Thyroid gland (tissue), 4 donors: ENCODE results near the gene KLHL18. TPM values are rescaled to one million over a fixed set of nuclear protein-coding genes. Genes with fewer than 3 reads are reported as not detected.

ENCODE experiments used
- DNase-seq, 2 donors: peaks; one replicate each; pipeline ENCODE4 v3.0.0-alpha.2; 2019
- H3K27ac ChIP-seq, 3 donors: fragments of 200-600 bp; sonication (generic); 1 replicate in 2 of 3; 2 replicates in 1 of 3; pipeline ENCODE4 v1.5.1; 2016 to 2019; ENCODE audit warnings: mild to moderate bottlenecking in 1 of 3, moderate library complexity in 1 of 3
- H3K27me3 ChIP-seq: fragments of 200-600 bp; sonication (generic); one replicate; pipeline ENCODE4 v1.5.1; 2019
- H3K36me3 ChIP-seq, 2 donors: fragments of 200-600 bp; sonication (generic); one replicate each; pipeline ENCODE4 v1.5.1; 2016 to 2019
- H3K4me1 ChIP-seq, 2 donors: fragments of 200-600 bp; sonication (generic); one replicate each; pipeline ENCODE4 v1.5.1; 2017 to 2019
- H3K4me3 ChIP-seq, 3 donors: fragments of 200-600 bp; sonication (generic); replicated peaks in 1 of 3; 1 replicate in 2 of 3; 2 replicates in 1 of 3; pipeline ENCODE4 v1.5.1; 2016; ENCODE audit warnings: mild to moderate bottlenecking in 1 of 3
- H3K9me3 ChIP-seq: fragments of 200-600 bp; sonication (generic); one replicate; pipeline ENCODE4 v1.5.1; 2017
- CTCF ChIP-seq, 6 experiments: fragments of 200-600 bp in 3 of 6; fragments of 450-650 bp in 3 of 6; sonication (generic) in 3 of 6; IDR thresholded peaks; one replicate each; pipeline ENCODE4 v1.5.1; 2016 to 2019; ENCODE audit warnings: antibody characterized with exemption in 6 of 6, mild to moderate bottlenecking in 2 of 6, inconsistent platforms in 1 of 6, moderate library complexity in 1 of 6
- POLR2A ChIP-seq, 2 donors: fragments of 450-650 bp; IDR thresholded peaks; one replicate each; pipeline ENCODE4 v1.6.1; 2017; ENCODE audit warnings: antibody characterized with exemption in 2 of 2, mild to moderate bottlenecking in 2 of 2, moderate library complexity in 1 of 2
- WGBS, 2 donors: methylation state at CpG; one replicate each; pipeline ENCODE4 v1.1.5; 2017; 5-methylcytosine and 5-hydroxymethylcytosine counted together
- intact Hi-C: fragments of 100-400 bp; cut with DNase I; formaldehyde crosslinking; loops from one replicate; pipeline ENCODE4 v1.15.1; 2023
- total RNA-seq, 4 donors: library from RNA; depleted of rRNA; stranded (reverse); fragments of >200 nt; gene quantifications; one replicate each; pipeline ENCODE4 v1.2.3, GENCODE V29; 2016

Gene KLHL18
- total RNA-seq, 4 donors from 2014 or later: 25.2 to 38.7 (median 30.6) TPM

- Histone ChIP-seq H3K4me3 (no peak overlapping the region), H3K4me1 (peaks cover 10 to 16% of the 10 kb centered on the region in 2 donors), H3K36me3 (no peaks in the 10 kb centered on the region), H3K27ac (no peak overlapping the region), H3K27me3 (no peaks in the 10 kb centered on the region), H3K9me3 (no peaks in the 10 kb centered on the region)
- no peak for DNase-seq
- no peak for TF ChIP-seq POLR2A (IDR thresholded peaks at IDR 0.05)
- TF ChIP-seq CTCF (IDR thresholded peaks at IDR 0.05): no peak
- intact Hi-C loops: no loop called here
- WGBS, 2 donors: 92 to 95% methylated on average over 2 of the region's 2 CpGs
Observed at GRCh38 chr3:47377186-47377585, 94.4 kb downstream of the KLHL18 start.

- no peak for DNase-seq
- no peaks in the 10 kb centered on the region for H3K36me3 ChIP-seq
- no peaks in the 10 kb centered on the region for H3K27me3 ChIP-seq
- no peaks in the 10 kb centered on the region for H3K9me3 ChIP-seq
- H3K4me1 ChIP-seq: peaks cover 10 to 28% of the 10 kb centered on the region in 2 donors
- intact Hi-C loops: no loop called here
- H3K27ac ChIP-seq: no peak overlapping the region
- H3K4me3 ChIP-seq: no peak overlapping the region
- TF ChIP-seq POLR2A (IDR thresholded peaks at IDR 0.05) (no peak), CTCF (IDR thresholded peaks at IDR 0.05) (no peak)
Observed at GRCh38 chr3:47378869-47379268, 96.1 kb downstream of the KLHL18 start.

DNA sequence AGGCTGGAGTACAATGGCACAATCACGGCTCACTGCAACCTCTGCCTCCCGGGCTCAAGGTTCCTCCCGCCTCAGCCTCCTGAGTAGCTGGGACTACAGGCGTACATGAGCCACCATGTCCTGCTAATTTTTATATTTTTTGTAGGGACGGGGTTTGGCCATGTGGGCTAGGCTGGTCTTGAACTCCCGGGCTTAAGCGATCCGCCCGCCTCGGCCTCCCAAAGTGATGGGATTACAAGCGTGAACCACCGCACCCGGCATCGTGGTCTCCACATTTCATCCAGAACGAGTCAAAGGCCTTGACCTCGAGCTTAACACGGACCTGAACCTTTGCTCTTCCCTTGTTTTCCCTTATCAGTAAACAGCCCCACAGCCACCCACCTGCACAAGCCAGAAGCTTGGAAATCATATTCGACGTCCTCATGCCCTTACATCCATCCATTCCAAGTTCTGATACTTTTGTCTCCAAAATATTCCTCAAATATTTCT, 96.7 kb downstream of the KLHL18 start:
- no peaks in the 10 kb centered on the region for H3K9me3 ChIP-seq
- WGBS, 2 donors: 93 to 94% methylated on average over 19 of the region's 19 CpGs
- no peak for DNase-seq
- intact Hi-C loops: no loop called here
- no peak overlapping the region for H3K27ac ChIP-seq
- peaks cover 10 to 28% of the 10 kb centered on the region in 2 donors for H3K4me1 ChIP-seq
- no peaks in the 10 kb centered on the region for H3K36me3 ChIP-seq
- TF ChIP-seq CTCF (IDR thresholded peaks at IDR 0.05): no peak
- no peak for TF ChIP-seq POLR2A (IDR thresholded peaks at IDR 0.05)
- no peaks in the 10 kb centered on the region for H3K27me3 ChIP-seq
- H3K4me3 ChIP-seq: peak overlapping the region in 1 of 3 donors; percentile 98

GRCh38 chr3:47380026-47380600, 97.4 kb downstream of the KLHL18 start:
- no peak for DNase-seq
- H3K9me3 ChIP-seq: no peaks in the 10 kb centered on the region
- H3K4me3 ChIP-seq: peak overlapping the region; percentile 84 to 98 (median 92)
- intact Hi-C loops: no loop called here
- peak overlapping the region; percentile 75 to 94 (median 81) for H3K27ac ChIP-seq
- 13 to 15% methylated on average over 19 to 23 of the region's 23 CpGs for WGBS, 2 donors
- TF ChIP-seq CTCF (IDR thresholded peaks at IDR 0.05): no peak
- TF ChIP-seq POLR2A (IDR thresholded peaks at IDR 0.05): peak in 1 of 2 donors; percentile 3
- peaks cover 13 to 33% of the 10 kb centered on the region in 2 donors for H3K4me1 ChIP-seq
- H3K27me3 ChIP-seq: no peaks in the 10 kb centered on the region
- peaks cover 0 to 2% of the 10 kb centered on the region in 2 donors for H3K36me3 ChIP-seq

DNA sequence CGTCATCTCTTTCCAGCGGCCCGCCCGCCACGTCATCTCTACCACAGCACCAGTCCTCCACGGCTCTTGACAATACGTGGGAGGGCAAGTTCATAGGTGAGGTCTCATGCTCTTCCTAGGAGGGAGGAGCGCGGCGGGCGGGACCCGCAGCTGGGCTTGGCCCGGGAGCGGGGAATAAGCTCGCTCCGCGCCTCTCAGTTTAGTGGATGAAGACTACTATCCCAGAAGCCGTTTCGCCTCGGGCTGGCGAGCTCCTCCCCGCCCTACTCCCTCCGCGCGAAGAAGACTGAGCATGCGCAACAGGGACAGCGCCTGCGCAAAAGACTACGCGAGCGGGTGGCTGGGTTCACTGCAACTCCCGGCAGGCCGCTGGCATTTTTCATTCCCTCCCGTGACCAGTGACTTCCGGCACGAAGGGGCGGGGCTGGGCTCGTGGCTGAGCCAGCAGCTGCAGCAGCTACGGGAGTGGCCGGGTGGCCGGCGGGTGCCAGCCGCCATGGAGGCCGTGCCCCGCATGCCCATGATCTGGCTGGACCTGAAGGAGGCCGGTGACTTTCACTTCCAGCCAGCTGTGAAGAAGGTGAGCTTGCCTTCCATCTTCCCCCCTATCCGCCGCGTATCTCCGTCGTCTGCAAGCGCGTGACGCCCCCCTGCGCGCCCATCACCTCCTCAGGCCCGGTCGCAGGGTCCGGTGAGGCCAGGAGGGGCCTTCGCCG, 98.0 kb downstream of the KLHL18 start, which contains the start of gene PTPN23:
TSS of gene PTPN23 (plus strand) at position 421 of the 716 bp plus-strand sequence. CDS start at position 497, 76 bp downstream.
- H3K27ac ChIP-seq: peak within 1 kb of the TSS; percentile 84 to 94 (median 85)
- peaks cover 19 to 40% of the 10 kb centered on the region in 2 donors for H3K4me1 ChIP-seq
- WGBS, 2 donors: 0 to 1% methylated on average over 19 to 20 of the region's 61 CpGs
- intact Hi-C loops: no loop called here
- H3K27me3 ChIP-seq: no peaks in the 10 kb centered on the region
- TF ChIP-seq CTCF (IDR thresholded peaks at IDR 0.05): peak in 1 of 6 experiments; percentile 4
- peak; percentile 89 to 90 for TF ChIP-seq POLR2A (IDR thresholded peaks at IDR 0.05)
- H3K4me3 ChIP-seq: peak within 1 kb of the TSS; percentile 84 to 98 (median 92)
- H3K9me3 ChIP-seq: no peaks in the 10 kb centered on the region
- DNase-seq: peak; percentile 99
- H3K36me3 ChIP-seq: peaks cover 0 to 5% of the 10 kb centered on the region in 2 donors
